Bronchial epithelial cell (primary cell): ENCODE measurements around the gene SPINK1. TPM values are rescaled to one million over a fixed set of nuclear protein-coding genes. Genes with fewer than 3 reads are reported as not detected.

ENCODE experiments used
- DNase-seq: peaks from one replicate; pipeline ENCODE4 v3.0.0-alpha.2; 2010; ENCODE audit warnings: low read depth
- FAIRE-seq: peaks from 2 replicates; lab custom pipeline; 2011; peaks lifted over from hg19 to GRCh38; lab: Jason Lieb, UNC
- H3K27me3 ChIP-seq: 2 replicates; pipeline ENCODE4 v1.5.1; 2011; ENCODE audit warnings: low read length; ENCODE audit not compliant: control insufficient read depth, insufficient read depth
- H3K36me3 ChIP-seq: 2 replicates; pipeline ENCODE4 v1.5.1; 2011; ENCODE audit warnings: low read length; ENCODE audit not compliant: control insufficient read depth, insufficient read depth
- H3K4me3 ChIP-seq: 2 replicates; pipeline ENCODE4 v1.5.1; 2011; ENCODE audit warnings: mild to moderate bottlenecking, low read depth, low read length, control low read depth
- CTCF ChIP-seq: IDR thresholded peaks from 2 replicates; pipeline ENCODE4 v1.5.1; 2011; ENCODE audit warnings: mild to moderate bottlenecking, moderate library complexity, low read length, control low read depth, inconsistent platforms; ENCODE audit not compliant: insufficient read depth, severe bottlenecking
- total RNA-seq: library from RNA; depleted of rRNA; stranded (reverse); fragments of >200 nt; gene quantifications from 2 replicates; pipeline ENCODE4 v1.2.1, GENCODE V29; 2014

SPINK1 gene
- total RNA-seq, 1 donor from 2014 or later, result 1.1 TPM

GRCh38 chr5:147863454-147864158, 32.1 kb upstream of the SPINK1 start:
- FAIRE-seq (no peak), DNase-seq (no peak)
- Histone ChIP-seq H3K36me3 (no peaks in the 10 kb centered on the region), H3K27me3 (no peaks in the 10 kb centered on the region), H3K4me3 (no peak overlapping the region)
- TF ChIP-seq CTCF, result no peak

DNA sequence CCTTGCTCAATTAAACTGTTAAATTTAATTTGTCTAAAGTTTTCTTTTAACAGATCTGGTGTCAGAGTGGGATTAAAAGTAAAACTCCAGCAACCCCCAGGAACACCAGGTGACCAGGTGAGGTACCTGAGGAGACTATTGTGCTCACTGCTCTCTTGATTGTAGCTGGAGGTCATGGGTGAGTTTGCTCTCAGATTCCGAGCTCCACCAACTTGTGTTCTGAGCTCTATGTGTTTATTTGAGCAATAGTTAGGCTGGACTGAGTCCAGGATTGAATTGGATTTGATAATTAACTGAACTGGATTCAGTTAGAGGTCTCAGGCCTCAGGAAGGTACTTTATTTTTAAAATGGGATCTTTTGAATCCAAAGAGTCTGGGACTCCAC, 29.2 kb upstream of the SPINK1 start:
- no peaks in the 10 kb centered on the region for H3K36me3 ChIP-seq
- FAIRE-seq, result no peak
- no peak overlapping the region for H3K4me3 ChIP-seq
- DNase-seq, result no peak
- no peaks in the 10 kb centered on the region for H3K27me3 ChIP-seq
- TF ChIP-seq CTCF, result no peak

DNA sequence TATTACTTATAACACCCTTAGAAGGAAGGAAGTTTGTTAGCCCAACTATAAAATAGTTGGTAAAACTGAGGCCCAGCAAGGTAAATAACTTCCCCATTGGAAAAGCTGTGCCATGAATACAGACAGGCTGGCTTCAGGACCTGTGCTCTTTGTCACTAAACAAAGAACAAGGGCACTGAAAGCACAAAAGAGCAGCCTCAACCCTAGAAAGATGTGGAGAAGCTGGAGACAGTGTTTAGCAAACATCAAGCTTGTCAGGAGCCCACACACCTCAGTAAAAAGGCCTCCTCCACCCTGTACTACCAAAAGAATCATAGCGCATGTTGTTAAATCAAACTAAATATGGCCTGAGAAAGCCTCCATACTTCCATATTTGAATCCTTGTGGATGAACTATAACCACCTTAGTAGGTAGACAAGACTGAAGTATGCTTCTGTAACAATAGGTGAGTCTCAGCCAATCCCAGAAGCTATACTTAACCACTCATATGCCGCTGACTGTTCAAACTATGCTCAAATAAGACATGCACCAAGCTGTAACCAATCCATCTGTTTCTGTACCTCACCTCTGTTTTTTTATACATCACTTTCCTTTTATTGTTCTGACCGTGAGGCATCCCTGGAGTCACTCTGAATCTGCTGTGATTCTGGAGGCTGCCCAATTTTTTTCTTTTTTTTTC, 28.6 kb upstream of the SPINK1 start:
- TF ChIP-seq CTCF, result no peak
- H3K27me3 ChIP-seq, result no peaks in the 10 kb centered on the region
- DNase-seq (no peak), FAIRE-seq (no peak)
- no peak overlapping the region for H3K4me3 ChIP-seq
- no peaks in the 10 kb centered on the region for H3K36me3 ChIP-seq

GRCh38 chr5:147858565-147858964, 27.1 kb upstream of the SPINK1 start:
- Histone ChIP-seq H3K36me3 (no peaks in the 10 kb centered on the region), H3K27me3 (peaks cover 2% of the 10 kb centered on the region), H3K4me3 (no peak overlapping the region)
- DNase-seq (no peak), FAIRE-seq (no peak)
- TF ChIP-seq CTCF, result no peak

DNA sequence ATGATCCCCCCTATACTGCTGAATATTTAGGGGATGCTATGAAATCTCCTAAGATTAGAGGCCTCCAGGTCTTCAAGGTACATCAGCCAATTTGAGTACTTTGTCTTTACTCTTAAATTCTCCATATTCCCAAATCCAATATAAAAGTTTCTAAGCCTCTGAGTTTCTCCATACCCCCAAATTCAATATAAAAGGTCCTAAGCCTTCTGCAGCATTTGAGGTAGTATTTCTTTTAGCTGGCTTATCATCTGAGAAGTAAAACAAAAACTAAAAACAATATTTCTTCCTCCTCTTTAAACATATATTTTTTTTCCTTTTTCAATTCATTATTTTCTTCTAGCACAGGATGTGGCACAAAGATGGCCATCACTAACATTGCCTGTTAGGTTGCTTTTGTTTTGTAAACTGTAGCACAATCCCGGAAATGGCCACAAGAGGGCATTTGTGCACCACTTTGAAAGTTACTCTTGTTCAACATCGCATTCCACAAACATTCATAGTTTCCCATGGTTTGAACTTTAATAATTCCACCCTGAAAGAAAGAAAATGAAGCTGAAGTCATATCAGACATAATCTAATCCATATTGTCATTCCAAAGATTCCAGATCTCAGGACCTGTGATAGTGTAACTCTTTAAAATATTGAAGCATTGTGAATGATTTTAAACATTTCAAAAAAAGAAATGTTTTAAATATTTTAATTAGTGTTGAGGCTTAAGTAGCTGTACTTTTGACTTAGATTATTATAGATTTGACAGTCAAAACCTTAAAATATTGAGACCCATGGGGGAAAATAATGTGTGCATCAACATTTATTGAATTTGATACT, 26.0 kb upstream of the SPINK1 start:
- no peaks in the 10 kb centered on the region for H3K36me3 ChIP-seq
- peaks cover 2% of the 10 kb centered on the region for H3K27me3 ChIP-seq
- no peak for FAIRE-seq
- TF ChIP-seq CTCF, result peak; percentile 65
- peak; percentile 64 for DNase-seq
- no peak overlapping the region for H3K4me3 ChIP-seq
